GM21367 (cell line): ENCODE results near the gene RBMS3.

Experiments
- ATAC-seq: cut with Tn5 transposase; IDR thresholded peaks from one replicate; pipeline ENCODE4 v1.9.1; 2021; ENCODE audit not compliant: unreplicated experiment

RBMS3 gene

GRCh38 chr3:29426302-29427226, 145.7 kb downstream of the RBMS3 start:
- no peak for ATAC-seq

- no peak for ATAC-seq
Observed at GRCh38 chr3:29427266-29428103, 146.6 kb downstream of the RBMS3 start.

GRCh38 chr3:29429055-29429679, 148.3 kb downstream of the RBMS3 start:
- no peak for ATAC-seq

GRCh38 chr3:29430558-29430971, 149.7 kb downstream of the RBMS3 start:
- no peak for ATAC-seq

- no peak for ATAC-seq
Observed at GRCh38 chr3:29436612-29437323, 155.9 kb downstream of the RBMS3 start.

- no peak for ATAC-seq
Observed at GRCh38 chr3:29438580-29438979, 157.7 kb downstream of the RBMS3 start.

- ATAC-seq = no peak
Observed at GRCh38 chr3:29440413-29441305, 159.8 kb downstream of the RBMS3 start.

GRCh38 chr3:29441422-29441821, 160.6 kb downstream of the RBMS3 start:
- ATAC-seq = no peak

- ATAC-seq = no peak
Observed at GRCh38 chr3:29447946-29448627, 167.2 kb downstream of the RBMS3 start.

GRCh38 chr3:29451920-29452319, 171.0 kb downstream of the RBMS3 start:
- ATAC-seq = no peak

- ATAC-seq = no peak
Observed at GRCh38 chr3:29452934-29453283, 172.0 kb downstream of the RBMS3 start.

- no peak for ATAC-seq
Observed at GRCh38 chr3:29453284-29454001, 172.6 kb downstream of the RBMS3 start.

- ATAC-seq = no peak
Observed at GRCh38 chr3:29454161-29454611, 173.3 kb downstream of the RBMS3 start.

- no peak for ATAC-seq
Observed at GRCh38 chr3:29456901-29457300, 176.0 kb downstream of the RBMS3 start.

- no peak for ATAC-seq
Observed at GRCh38 chr3:29463304-29463703, 182.4 kb downstream of the RBMS3 start.

- no peak for ATAC-seq
Observed at GRCh38 chr3:29465836-29466235, 185.0 kb downstream of the RBMS3 start.

GRCh38 chr3:29466442-29466841, 185.6 kb downstream of the RBMS3 start:
- no peak for ATAC-seq

GRCh38 chr3:29468187-29468586, 187.3 kb downstream of the RBMS3 start:
- no peak for ATAC-seq
